IPS-11a (cell line): ENCODE results near the gene CLCN4.

ENCODE experiments used
- H3K4me3 ChIP-seq: one replicate; pipeline ENCODE4 v1.5.1; 2013; ENCODE audit warnings: low read depth, low read length, control low read depth

Gene CLCN4

DNA sequence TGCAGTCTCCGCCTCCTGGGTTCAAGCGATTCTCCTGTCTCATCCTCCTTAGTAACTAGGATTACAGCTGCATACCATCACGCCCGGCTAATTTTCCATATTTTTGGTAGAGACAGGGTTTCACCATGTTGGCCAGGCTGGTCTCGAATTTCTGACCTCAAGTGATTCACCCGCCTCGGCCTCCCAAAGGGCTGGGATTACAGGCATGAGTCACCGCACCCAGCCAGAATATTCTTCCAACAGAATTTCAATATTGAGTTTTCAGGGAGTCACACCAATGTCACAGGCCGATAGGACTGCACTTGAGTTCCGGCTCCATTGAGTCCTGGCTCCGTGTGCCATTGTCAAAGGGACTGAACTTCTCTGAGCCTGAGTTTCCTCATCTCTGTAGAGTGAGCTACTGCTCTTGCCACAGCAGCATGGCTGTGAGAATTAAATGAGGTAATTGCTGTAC is 82.9 kb downstream of the CLCN4 start:
- H3K4me3 ChIP-seq: no peak overlapping the region

DNA sequence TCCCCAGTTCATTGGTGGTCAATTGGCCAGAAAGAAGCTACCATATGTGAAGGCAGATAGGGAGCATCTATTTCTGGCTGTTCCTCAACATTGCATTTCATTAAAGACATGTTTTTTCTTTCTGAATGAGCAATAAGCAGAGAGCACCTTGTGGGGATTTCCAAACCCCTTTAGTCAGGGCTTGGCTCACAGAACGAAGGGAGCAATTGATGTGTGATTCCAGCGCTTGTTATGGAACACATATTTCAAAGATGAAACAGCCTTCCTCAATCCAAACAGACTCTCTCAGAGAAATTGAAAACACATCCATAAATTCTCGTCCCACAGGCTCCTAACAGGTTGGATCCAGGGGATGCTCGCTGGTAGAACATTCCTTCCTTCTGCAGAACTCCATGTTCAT is 84.1 kb downstream of the CLCN4 start:
- no peak overlapping the region for H3K4me3 ChIP-seq

DNA sequence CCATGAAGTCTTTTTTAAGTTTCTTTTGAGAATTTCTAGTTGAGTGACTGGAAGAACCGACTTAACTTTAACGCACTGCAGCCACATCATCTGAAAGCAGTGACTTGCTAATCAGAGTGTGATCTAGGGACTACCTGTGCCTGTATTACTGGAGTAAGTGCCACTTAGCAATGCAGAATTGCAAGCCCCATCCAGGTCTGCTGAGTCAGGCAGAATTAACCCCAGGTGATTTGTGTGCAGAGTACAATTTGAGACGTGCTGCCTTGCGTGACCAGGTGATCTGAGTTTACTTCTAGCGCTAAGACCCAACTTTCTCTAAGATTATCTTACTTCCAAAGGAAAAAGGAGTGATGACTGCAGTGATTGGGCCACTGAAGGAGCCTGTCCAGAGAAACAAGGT is 85.3 kb downstream of the CLCN4 start:
- no peak overlapping the region for H3K4me3 ChIP-seq

DNA sequence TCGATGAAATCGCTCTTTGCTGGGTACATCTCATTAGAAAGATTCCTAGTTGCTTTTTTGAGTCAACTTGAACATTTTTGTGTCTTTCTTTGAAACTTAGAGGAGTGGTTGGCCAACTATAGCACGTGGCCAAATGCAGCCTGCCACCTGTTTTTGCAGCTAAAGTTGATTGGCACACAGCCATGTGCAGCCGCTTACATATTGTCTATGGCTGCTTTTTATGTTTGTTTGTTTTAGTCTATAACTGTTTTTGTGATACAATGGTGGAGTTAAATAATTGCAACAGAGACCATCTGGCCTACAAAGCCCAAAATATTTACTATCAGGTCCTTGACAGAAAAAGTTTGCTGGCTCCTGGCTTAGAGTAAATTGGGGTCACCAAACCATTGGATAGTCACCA is 86.3 kb downstream of the CLCN4 start:
- no peak overlapping the region for H3K4me3 ChIP-seq

DNA sequence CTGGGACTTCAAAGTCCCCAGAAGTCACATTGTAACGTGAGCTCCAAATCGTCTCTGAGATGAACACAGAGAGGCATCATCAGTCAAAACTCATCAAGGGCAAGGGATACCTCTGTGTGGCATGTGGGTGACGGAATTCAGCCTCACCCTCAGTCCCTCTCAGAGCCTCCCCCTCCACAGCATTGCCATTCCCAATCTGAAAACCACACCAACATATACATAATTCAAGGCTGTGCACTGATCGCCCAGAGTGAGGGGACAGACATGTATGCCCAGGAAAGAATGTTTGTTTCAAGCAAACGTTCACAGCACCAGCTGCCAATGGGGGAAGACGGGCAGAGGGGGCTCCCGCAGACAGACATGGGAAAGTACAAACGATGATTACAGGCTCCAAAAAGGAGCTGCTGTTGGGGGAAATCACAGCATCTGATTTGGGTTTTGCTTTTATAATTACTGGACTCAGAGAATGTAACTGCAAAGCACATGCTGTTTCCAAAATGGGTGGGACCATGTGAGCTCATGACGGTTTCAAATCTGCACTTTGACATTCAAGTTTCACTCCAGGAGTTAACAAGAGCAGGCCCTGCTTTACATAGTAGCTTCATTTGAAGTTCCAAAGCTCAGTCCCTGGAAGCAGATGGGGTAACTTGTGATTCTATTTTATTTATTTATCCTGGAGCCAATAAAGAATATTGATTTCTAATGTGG is 88.3 kb downstream of the CLCN4 start:
- no peak overlapping the region for H3K4me3 ChIP-seq

DNA sequence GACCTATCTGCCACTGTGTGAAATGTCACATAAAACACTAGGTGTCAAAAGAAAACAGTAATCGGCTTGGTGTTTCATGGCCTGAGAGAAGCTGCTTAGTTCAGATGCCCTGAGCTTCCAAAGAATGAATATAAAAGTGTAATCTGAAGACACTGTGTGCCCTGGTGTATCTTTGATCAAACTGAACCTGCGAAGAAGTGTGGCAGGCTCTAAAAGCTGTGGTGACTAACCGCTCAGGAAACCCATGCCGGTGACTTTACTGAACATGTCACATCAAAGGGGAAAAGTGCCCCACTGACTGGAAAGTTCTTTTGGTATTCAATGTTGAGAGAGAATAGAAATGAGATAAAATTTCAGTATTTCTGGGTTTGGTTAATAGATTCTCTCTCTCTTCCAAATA is 89.1 kb downstream of the CLCN4 start:
- no peak overlapping the region for H3K4me3 ChIP-seq

DNA sequence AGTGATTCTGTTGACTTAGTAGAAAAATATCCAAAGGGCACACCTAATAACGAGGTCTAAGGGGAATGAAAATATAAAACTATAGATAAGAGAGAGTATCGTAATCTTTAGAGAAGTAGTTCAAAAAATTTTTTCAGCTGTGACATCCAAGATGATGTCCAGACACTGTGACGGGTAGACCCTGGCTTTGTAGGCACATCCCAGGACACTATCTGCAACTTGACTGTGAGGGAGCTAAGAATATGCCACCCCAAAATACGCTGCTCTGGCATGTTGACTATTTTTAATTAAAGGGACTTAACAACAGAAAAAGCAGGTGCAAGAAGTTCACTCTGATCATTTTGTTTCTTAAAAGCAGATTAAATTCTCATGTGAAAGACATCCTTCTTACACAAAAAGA is 89.5 kb downstream of the CLCN4 start:
- H3K4me3 ChIP-seq: no peak overlapping the region

DNA sequence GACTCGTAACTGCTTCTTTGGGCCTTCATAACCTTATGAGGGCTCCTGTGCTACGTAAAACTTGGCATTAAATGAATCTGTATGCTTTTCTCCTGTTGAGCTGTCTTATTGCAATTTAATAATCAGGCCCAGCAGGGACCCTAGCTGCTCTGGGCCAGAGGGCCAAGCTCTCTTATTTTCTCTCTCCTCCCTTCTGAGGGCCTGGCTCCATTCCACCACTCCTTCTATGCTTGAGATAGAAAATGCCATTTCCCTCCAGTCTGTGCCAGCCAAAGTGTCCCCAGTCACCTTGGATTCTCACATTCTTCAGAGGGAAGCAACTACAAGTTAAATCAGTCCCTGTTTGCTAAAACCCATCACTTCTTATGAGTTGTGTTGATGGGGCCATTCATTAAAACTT is 90.1 kb downstream of the CLCN4 start:
- no peak overlapping the region for H3K4me3 ChIP-seq

DNA sequence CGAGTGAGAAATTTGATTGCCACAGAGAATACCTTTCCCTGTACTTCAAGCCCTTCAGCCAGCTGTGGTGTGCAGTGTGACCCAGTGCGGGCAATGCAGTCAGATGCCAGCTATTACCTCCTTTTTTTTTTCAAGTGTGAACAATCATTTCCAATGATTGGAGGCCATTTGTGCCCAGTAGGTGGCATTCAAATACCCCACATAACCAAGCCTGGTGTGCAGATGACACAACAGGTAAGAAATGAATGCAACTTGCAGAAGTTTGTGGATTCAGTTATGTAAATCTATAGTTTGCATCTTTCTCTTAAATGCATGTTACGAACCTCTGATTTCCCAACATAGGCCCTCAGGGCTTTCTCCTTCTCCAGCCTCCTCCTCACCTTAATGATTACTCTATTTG is 98.0 kb downstream of the CLCN4 start:
- no peak overlapping the region for H3K4me3 ChIP-seq

DNA sequence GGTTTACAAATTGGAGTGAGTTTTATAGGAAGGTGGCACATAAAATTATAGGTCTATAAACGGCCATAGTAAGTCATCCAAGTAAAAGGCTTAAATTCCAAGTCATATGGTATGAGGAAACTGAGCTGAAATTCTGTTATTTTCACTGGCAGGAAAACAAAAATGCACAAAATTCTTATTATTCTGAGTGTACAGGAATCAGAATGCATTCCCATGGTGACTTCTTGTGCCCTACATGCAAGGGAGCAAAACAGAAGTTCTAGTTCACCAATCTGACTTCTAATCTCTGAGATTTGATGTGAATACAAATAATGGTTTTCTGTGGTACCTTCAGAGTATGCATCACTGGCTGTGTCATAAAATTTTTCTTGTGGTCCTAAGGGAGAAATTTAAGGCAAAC is 102.9 kb downstream of the CLCN4 start:
- H3K4me3 ChIP-seq: no peak overlapping the region

DNA sequence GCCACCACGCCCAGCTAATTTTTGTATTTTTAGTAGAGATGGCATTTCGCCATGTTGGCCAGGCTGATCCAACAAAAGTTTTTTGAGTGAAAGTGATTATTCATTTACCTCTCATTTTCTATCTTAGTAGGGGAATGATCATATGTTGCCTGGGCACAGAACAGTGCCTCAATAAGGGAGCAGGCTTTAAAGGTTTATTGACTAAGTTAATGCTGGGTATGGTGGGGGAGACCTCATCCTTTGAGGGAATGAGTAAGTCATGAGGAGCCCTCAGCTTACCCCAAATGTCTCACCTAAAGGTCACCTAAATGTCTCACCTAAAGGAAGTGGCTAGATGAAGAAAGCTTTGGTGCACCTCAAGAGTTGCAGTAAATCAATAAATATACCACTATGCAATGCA is 109.0 kb downstream of the CLCN4 start:
- no peak overlapping the region for H3K4me3 ChIP-seq

DNA sequence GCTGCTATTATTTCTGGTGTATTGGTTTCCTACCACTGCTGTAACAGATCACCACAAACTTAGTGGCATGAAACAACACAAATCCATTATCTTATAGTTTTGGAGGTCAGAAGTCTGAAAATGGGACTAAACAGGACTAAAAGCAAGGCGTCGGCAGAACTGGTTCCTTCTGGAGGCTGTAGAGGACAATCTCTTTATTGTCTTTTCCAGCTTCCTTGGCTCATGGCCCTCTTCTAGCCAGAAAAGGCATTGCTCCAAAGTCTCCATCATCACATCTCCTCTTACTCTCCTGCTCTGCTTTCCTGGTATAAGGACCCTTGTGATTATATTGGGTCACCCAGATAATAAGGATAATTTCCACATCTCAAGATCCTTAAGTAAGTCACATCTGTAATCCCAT is 121.9 kb downstream of the CLCN4 start:
- H3K4me3 ChIP-seq: no peak overlapping the region

DNA sequence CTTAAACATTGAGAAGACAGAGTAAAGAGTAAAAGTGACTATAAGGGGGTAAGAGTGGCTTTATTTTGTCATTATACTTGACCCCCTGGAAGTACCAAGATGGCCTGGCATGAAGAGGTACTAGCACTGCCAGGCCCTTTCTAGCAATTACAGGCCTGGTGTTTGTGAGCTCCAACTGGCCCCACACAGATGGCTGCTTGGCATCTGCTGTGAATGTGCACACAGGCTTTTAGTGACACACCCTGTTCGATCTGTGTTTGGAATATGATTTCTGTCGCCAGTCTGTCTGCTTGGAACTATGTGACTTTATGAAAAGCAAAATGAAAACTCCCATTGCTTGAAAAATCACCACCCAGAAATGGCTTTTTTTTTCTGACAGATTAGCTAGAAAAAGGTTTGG is 123.3 kb downstream of the CLCN4 start:
- no peak overlapping the region for H3K4me3 ChIP-seq

DNA sequence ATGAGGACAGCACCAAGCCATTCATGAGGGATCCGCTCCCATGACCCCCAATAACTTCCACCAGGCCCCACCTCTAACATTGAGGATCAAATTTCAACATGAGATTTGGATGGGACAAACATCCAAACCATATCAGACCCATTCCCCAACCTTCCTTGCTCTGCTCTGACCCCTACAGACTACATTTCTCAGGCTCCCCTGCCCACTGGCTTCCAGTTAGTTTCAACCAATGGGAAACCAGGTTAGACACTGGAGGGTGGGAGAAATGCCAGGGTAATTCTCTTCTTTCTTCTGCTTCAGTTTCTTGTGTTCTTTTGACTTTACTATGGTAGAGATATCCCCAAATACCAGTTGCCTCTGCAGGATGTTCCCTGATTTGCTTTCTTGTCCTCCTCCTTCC is 125.7 kb downstream of the CLCN4 start:
- no peak overlapping the region for H3K4me3 ChIP-seq

DNA sequence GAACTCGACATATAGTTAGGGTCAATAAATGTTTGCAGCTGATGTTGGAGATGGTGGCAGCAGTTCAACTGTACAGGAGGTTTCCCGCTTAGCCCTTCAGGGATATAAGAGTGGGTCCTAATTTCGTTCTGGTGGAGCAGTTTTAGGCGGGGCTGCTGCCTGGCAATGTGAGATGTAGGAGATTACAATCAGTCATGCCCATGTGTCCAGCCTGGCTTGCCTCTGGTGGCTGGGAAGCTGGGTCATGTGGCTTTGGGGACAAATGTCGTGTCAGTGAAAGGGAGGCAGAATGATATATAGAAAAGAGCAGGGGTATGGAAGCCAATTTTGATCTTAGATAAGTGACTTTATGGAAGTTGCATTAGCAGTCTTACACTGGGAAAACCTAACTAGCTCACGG is 129.4 kb downstream of the CLCN4 start:
- H3K4me3 ChIP-seq: no peak overlapping the region
